Spleen (tissue), 7 donors: ENCODE results near the gene CEMIP2.

Source experiments
- POLR2AphosphoS5 ChIP-seq, 3 donors: sonication (generic); formaldehyde crosslinking; IDR thresholded peaks; one replicate each; pipeline ENCODE4 v1.5.1; 2017; ENCODE audit warnings: antibody characterized with exemption in 3 of 3
- TF ChIP-seq, protein P1 (sequence below), 11 experiments: fragments of 200-600 bp in 7 of 11; fragments of 450-650 bp in 4 of 11; sonication (generic) in 4 of 11; IDR thresholded peaks in 8 of 11; conservative IDR thresholded peaks in 3 of 11; 1 replicate in 7 of 11; 2 replicates in 4 of 11; pipeline versions ENCODE4 v1.4.0 to v1.8.0; 2016 to 2021; ENCODE audit warnings: antibody characterized with exemption in 11 of 11, inconsistent platforms in 4 of 11, mild to moderate bottlenecking in 1 of 11
- donor health status: DM: no; HTN: no; CAD: no; lungs with moderate emphysema.
- donor health status: DM: no; HTN: no; CAD: no.
- donor health status: DM: no; HTN: no; CAD: no.

DNA sequence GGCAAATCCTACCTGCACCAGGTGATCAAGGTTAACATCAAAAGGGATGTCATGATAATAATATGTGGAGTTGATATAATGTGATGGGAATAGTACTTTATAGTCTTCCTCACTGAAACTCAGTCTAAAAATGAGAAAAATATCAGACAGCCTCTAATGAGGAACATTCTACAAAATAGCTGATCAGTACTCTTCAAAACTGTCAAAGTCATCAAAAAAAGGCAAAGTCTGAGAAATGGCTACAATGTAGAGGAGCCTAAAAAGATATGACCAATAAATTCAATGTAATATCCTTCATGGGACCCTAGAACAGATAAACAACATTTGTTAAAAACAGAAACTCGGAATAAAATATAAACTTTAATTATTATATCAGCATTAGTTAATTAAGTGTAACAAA, 95.7 kb downstream of the CEMIP2 start:
- no peak for TF ChIP-seq POLR2AphosphoS5 (IDR thresholded peaks at IDR 0.05)
- TF ChIP-seq, protein P1, sequence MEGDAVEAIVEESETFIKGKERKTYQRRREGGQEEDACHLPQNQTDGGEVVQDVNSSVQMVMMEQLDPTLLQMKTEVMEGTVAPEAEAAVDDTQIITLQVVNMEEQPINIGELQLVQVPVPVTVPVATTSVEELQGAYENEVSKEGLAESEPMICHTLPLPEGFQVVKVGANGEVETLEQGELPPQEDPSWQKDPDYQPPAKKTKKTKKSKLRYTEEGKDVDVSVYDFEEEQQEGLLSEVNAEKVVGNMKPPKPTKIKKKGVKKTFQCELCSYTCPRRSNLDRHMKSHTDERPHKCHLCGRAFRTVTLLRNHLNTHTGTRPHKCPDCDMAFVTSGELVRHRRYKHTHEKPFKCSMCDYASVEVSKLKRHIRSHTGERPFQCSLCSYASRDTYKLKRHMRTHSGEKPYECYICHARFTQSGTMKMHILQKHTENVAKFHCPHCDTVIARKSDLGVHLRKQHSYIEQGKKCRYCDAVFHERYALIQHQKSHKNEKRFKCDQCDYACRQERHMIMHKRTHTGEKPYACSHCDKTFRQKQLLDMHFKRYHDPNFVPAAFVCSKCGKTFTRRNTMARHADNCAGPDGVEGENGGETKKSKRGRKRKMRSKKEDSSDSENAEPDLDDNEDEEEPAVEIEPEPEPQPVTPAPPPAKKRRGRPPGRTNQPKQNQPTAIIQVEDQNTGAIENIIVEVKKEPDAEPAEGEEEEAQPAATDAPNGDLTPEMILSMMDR (IDR thresholded peaks at IDR 0.05 in 8 of 11, conservative IDR thresholded peaks at IDR 0.05 in 3 of 11): no peak
